NCI-H446 (cell line): ENCODE data around the gene CDH12.
"Not testable (repeated sequence)": the region's sequence is repeated elsewhere in the genome, so short reads cannot be mapped to it uniquely, and the experiment has no call there.

ENCODE experiments used
- DNase-seq, 2 experiments: peaks; one replicate each; lab custom pipeline; 2025; lab: John Stamatoyannopoulos, UW

The CDH12 gene

DNA sequence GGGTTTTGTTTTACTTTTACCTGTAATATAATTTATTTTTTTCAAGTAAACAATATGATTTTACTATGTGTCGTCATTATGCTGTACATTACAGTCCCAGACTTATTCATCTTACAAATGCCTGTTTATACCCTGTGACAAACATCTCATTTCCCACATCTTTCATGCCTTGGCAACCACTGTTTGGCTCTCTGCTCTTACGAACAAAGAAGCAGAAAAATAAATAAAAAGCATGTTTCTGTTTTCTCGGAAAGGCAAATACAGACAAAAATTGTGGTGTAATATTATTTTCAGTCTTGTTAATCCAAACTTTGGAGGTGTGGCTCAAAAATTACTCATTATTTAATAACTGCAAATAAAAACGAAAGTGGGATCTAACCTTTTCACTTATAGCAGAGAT, 393.0 kb downstream of the CDH12 start:
- DNase-seq, result no peak

GRCh38 chr5:22432905-22433304, 420.2 kb downstream of the CDH12 start:
- no peak for DNase-seq

- DNase-seq, result no peak
Observed at GRCh38 chr5:22431840-22432239, 421.3 kb downstream of the CDH12 start.

DNA sequence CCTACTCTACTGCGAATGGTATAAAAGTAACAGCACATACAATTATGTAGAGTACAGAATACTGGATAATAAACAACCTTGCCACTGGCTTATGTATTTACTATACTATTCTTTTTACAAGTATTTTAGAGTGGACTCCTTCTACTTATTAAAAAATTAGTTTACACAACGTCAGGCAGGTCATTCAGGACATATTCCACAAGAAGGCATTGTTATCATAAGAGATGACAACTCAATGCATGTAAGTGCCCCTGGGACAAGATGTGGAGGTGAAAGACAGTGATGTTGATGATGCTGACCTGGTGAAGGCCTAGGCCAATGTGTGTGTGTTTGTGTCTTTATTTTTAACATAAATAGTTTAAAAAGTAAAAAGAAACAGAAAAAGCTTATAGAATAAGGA, 421.7 kb downstream of the CDH12 start:
- no peak for DNase-seq

- no peak for DNase-seq
Observed at GRCh38 chr5:22411554-22412349, 441.4 kb downstream of the CDH12 start.

DNA sequence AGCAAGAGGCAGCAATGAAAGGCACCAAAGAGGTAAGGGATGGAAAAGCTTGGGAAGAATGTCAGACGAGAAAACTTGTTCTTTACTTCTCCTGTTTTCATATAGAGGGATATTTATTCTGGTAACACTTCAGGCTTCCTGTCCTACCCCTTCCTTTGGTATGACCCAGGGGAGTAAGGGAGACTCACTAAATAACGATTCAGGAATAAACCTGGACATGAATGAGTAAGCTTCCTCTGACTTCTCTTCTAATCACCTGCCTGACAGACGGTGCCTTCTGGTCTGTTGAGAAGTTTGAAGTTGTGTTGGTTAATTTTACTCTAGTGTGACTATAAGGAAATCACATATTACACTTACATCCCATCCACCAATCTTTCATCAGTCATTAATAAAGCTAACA, 461.2 kb downstream of the CDH12 start:
- no peak for DNase-seq

GRCh38 chr5:22390888-22391287, 462.3 kb downstream of the CDH12 start:
- DNase-seq, result no peak

- DNase-seq, result peak in 1 of 2 experiments; percentile 71
Observed at GRCh38 chr5:22372826-22373660, 480.1 kb downstream of the CDH12 start.

DNA sequence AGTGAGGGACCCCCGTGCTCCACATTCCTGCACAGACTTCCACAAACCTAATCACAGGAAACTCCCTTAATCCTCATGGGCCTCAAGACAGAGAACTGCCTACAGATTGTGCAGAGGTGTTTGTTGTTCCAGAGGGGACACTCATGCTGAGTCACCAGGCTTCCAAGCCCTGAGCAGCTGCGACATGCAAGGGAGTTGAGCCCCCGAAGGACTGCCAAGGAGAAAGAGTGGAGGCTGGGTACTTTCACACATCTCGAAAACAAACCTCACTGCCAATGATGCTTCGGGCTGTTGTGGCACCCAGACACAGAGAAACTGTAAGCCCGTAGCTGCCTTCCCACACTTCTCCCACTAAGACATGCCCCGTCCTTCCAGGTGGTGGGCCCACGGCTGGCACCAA, 480.8 kb downstream of the CDH12 start:
- DNase-seq, result peak; percentile 40 to 87

DNA sequence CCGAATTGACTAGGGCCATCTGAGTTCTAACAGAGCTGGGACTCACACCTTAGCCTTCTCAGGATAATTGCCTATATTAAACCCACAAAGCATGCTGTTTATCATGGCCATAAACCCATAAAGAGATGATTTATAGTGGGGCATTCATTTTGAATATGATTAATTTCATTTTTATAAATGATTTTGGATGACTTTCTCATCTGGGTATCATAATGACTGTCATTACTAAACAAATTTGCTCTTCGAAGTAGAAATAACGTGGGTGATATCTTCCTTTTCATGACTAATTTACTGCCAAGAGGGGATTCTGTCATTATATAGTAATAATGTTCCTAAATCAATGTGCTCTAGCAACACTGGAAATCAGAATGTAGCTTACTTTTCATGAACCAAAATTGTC, 498.2 kb downstream of the CDH12 start:
- no peak for DNase-seq

DNA sequence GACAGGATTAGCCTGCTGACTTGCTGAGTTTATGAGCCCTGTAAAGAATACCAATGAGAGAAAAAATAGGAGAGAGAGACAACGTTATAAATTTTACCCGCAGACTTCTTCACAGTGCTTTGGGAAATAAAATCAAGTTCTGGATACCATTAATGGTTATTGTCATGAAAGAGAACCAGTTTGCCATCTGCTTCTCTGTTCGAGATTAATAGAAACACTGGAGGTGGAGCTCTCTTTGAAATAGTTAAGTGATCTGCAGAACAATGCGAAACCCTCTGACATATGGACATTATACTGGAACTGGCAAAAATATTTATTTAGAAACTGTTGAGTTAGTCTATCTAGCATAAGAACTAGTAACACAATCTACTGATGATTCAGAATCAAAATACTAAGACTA, 500.7 kb downstream of the CDH12 start:
- peak; percentile 45 to 76 for DNase-seq

- DNase-seq, result no peak
Observed at GRCh38 chr5:22351178-22351577, 502.0 kb downstream of the CDH12 start.

DNA sequence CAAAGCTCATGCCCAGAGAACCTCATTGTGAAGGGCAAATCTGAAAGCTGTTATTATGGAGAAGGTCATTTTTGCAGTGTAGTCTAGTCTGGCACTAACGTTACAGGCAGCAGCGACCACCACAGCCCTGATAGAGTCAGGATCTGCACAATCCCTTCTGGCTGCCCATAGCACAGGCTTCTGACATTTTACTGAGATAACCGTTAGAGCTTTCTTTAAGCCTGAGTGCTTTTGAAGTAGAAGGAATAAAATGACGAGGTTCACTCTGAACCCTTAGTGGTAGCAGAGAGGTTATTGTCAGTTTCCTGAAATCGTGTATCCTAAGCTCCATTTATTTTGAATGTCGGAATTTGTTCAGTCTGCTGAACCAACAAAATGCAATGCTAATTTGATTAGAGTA, 505.1 kb downstream of the CDH12 start:
- DNase-seq, result no peak

- no peak for DNase-seq
Observed at GRCh38 chr5:22344000-22344399, 509.1 kb downstream of the CDH12 start.

DNA sequence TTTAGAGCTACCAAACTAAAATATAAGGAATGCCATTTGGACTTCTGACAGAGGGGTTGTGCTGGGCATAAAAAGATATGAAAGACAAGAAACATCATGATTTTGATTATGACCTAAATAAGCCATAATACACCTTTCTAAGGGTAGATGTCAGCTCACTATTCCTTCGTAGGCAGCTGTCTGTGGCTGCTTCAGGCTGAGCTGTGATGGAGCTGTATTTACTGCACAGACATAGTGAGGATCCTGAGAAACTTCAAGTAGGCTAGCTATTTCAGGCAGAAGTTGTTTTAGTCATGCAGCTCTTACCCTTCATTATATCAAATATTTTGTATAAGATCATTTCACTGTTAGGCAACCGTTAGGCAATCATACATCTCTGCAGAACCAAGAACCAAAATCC, 511.7 kb downstream of the CDH12 start:
- DNase-seq, result no peak

GRCh38 chr5:22332949-22333348, 520.2 kb downstream of the CDH12 start:
- DNase-seq, result not testable (repeated sequence)

GRCh38 chr5:22329683-22330082, 523.5 kb downstream of the CDH12 start:
- DNase-seq, result peak; percentile 25 to 74

GRCh38 chr5:22319798-22320197, 533.3 kb downstream of the CDH12 start:
- DNase-seq, result peak in 1 of 2 experiments; percentile 21

GRCh38 chr5:22316294-22316693, 536.9 kb downstream of the CDH12 start:
- DNase-seq, result no peak

GRCh38 chr5:22315052-22315451, 538.1 kb downstream of the CDH12 start:
- not testable (repeated sequence) for DNase-seq

GRCh38 chr5:22314548-22314947, 538.6 kb downstream of the CDH12 start:
- DNase-seq, result no peak

DNA sequence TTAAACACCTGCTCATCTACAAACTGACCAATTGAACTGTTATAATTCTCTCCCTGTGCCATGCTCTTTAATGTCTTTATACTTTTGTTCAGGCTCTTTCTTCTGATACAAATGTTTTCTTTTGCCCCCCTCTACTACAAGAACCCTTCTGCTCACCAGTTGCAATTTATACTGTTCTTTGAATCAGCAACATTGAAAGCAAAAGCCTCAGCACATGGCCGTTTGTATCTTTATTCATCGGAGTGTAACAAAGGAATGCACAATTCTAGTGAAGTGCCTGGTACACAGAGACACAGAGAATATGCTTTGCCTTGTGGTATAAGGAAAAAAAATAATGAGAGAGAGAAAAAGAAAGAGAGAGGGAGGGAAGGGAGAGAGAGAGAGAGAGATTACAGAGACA, 547.1 kb downstream of the CDH12 start:
- DNase-seq, result peak in 1 of 2 experiments; percentile 14

DNA sequence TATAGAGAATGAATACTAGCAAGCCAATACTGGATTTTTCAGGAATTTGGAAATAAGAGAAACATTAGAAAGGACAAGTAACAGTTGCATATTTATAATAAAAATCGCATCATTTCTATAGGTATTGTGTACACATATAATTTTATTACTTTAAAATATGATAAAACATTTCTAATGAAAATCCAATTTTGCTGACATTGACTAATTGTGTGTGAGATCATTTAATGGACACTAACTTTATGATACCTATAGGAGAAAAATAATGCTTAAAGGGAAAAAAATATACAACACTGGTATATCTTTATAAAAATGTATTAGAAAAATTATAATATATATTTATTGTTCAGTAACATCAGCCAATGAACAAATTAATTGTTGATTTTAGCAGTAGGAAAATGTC, 557.3 kb downstream of the CDH12 start:
- DNase-seq, result no peak
